Measurements from ENCODE around the gene SPATA18. TPM values are rescaled to one million over a fixed set of nuclear protein-coding genes. Genes with fewer than 3 reads are reported as not detected.

The SPATA18 gene
- polyA plus RNA-seq, 3 donors, result 0.04 to 0.41 TPM; not detected in 1

DNA sequence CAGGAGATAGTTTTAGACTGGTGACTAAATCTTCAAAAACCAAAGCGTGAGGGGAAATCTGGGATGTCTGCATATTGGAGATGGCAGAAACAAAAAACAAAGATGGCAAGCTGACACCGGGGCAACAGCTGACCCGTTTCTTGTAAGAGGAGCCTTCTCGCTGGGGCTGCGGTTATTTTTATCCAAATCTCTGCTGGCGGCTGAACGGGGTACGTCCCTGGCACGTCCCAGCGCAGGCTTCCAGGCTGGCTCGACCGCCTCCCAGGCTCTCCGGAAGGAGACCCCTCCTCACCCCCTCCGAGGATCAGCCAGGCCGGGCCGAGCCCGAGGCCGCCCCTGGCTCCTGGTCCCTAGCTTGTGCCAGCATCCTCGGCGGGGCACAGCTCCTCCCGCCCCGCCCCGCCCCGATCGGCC, 13.4 kb upstream of the SPATA18 start:
- Mint-ChIP-seq H3K4me1 (peaks cover 16% of the 10 kb centered on the region), H3K4me3 (peak overlapping the region; percentile 78 to 89), H3K36me3 (peaks cover 5 to 9% of the 10 kb centered on the region in 2 donors), H3K27me3 (ENCODE audit: low read depth in 3 of 3) (peaks cover 52 to 70% (median 58%) of the 10 kb centered on the region in 3 donors), H3K9me3 (peaks cover 0 to 7% (median 3%) of the 10 kb centered on the region in 7 donors), H3K27ac (no peak overlapping the region)
- Histone ChIP-seq H3K4me2 (replicated peaks; ENCODE audit: extremely low read depth, low read length, poor library complexity, severe bottlenecking) (peak overlapping the region; percentile 75), H3K36me3 (replicated peaks in 1 of 2; ENCODE audit: control insufficient read depth in 1 of 2, insufficient read depth in 2 of 2, low read length in 2 of 2) (no peaks in the 10 kb centered on the region), H4K20me1 (ENCODE audit: insufficient read depth, low read length) (no peaks in the 10 kb centered on the region), H3K4me1 (ENCODE audit: control insufficient read depth in 1 of 2, insufficient read depth in 2 of 2, low read length in 2 of 2) (peaks cover 9 to 16% of the 10 kb centered on the region in 2 donors), H3K27me3 (ENCODE audit: control insufficient read depth in 2 of 2, insufficient read depth in 2 of 2, low read length in 2 of 2) (peaks cover 60 to 72% of the 10 kb centered on the region in 2 donors), H3K27ac (ENCODE audit: low read depth in 1 of 2, low read length in 2 of 2) (no peak overlapping the region), H2AFZ (ENCODE audit: insufficient read depth, low read depth, low read length, poor library complexity, severe bottlenecking) (peak overlapping the region; percentile 92), H3K79me2 (ENCODE audit: insufficient read depth, low read length) (no peaks in the 10 kb centered on the region), H3K4me3 (replicated peaks in 1 of 3; ENCODE audit: low read depth in 2 of 3, low read length in 3 of 3) (peak overlapping the region; percentile 33 to 78 (median 48)), H3K9ac (ENCODE audit: insufficient read depth, low read length, poor library complexity, severe bottlenecking) (peak overlapping the region; percentile 44), H3K9me3 (replicated peaks in 1 of 2; ENCODE audit: control insufficient read depth in 1 of 2, insufficient read depth in 1 of 2, low read length in 2 of 2) (no peaks in the 10 kb centered on the region)
- WGBS (ENCODE audit: insufficient coverage), result 2% methylated on average over 25 of the region's 25 CpGs
- intact Hi-C loops (cut with micrococcal nuclease), result loop anchor here in 1 of 2 donors (10.0 kb wide), 1 partner anchor 193 kb away; the partner anchor contains the start of gene DCUN1D4
- TF ChIP-seq, protein P1, sequence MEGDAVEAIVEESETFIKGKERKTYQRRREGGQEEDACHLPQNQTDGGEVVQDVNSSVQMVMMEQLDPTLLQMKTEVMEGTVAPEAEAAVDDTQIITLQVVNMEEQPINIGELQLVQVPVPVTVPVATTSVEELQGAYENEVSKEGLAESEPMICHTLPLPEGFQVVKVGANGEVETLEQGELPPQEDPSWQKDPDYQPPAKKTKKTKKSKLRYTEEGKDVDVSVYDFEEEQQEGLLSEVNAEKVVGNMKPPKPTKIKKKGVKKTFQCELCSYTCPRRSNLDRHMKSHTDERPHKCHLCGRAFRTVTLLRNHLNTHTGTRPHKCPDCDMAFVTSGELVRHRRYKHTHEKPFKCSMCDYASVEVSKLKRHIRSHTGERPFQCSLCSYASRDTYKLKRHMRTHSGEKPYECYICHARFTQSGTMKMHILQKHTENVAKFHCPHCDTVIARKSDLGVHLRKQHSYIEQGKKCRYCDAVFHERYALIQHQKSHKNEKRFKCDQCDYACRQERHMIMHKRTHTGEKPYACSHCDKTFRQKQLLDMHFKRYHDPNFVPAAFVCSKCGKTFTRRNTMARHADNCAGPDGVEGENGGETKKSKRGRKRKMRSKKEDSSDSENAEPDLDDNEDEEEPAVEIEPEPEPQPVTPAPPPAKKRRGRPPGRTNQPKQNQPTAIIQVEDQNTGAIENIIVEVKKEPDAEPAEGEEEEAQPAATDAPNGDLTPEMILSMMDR (IDR thresholded peaks at IDR 0.05), result no peak
- no peak for DNase-seq

- Mint-ChIP-seq H3K9me3 (peaks cover 0 to 7% (median 3%) of the 10 kb centered on the region in 7 donors), H3K27ac (no peak within 1 kb of the TSS), H3K36me3 (peaks cover 5 to 9% of the 10 kb centered on the region in 2 donors), H3K27me3 (ENCODE audit: low read depth in 3 of 3) (peaks cover 52 to 73% (median 58%) of the 10 kb centered on the region in 3 donors), H3K4me3 (peak within 1 kb of the TSS; percentile 78 to 94), H3K4me1 (peaks cover 16% of the 10 kb centered on the region)
- intact Hi-C loops (cut with micrococcal nuclease), result loop anchor here in 1 of 2 donors (10.0 kb wide), 1 partner anchor 194 kb away; the partner anchor contains the start of gene DCUN1D4
- H2AFZ ChIP-seq (ENCODE audit: insufficient read depth, low read depth, low read length, poor library complexity, severe bottlenecking), result peak within 1 kb of the TSS; percentile 92
- H4K20me1 ChIP-seq (ENCODE audit: insufficient read depth, low read length), result no peaks in the 10 kb centered on the region
- H3K79me2 ChIP-seq (ENCODE audit: insufficient read depth, low read length), result no peaks in the 10 kb centered on the region
- H3K9me3 ChIP-seq (replicated peaks in 1 of 2; ENCODE audit: control insufficient read depth in 1 of 2, insufficient read depth in 1 of 2, low read length in 2 of 2), result no peaks in the 10 kb centered on the region
- H3K27me3 ChIP-seq (ENCODE audit: control insufficient read depth in 2 of 2, insufficient read depth in 2 of 2, low read length in 2 of 2), result peaks cover 65 to 79% of the 10 kb centered on the region in 2 donors
- TF ChIP-seq, protein P1 (IDR thresholded peaks at IDR 0.05), result no peak
- H3K4me2 ChIP-seq (replicated peaks; ENCODE audit: extremely low read depth, low read length, poor library complexity, severe bottlenecking), result peak within 1 kb of the TSS; percentile 75
- WGBS (ENCODE audit: insufficient coverage), result 2% methylated on average over 65 of the region's 70 CpGs
- H3K27ac ChIP-seq (ENCODE audit: low read depth in 1 of 2, low read length in 2 of 2), result no peak within 1 kb of the TSS
- DNase-seq, result peak in 2 of 3 donors; percentile 15 to 20
- peaks cover 9 to 16% of the 10 kb centered on the region in 2 donors for H3K4me1 ChIP-seq (ENCODE audit: control insufficient read depth in 1 of 2, insufficient read depth in 2 of 2, low read length in 2 of 2)
- H3K4me3 ChIP-seq (replicated peaks in 1 of 3; ENCODE audit: low read depth in 2 of 3, low read length in 3 of 3), result peak within 1 kb of the TSS; percentile 33 to 78 (median 48)
- H3K9ac ChIP-seq (ENCODE audit: insufficient read depth, low read length, poor library complexity, severe bottlenecking), result peak within 1 kb of the TSS; percentile 44
- H3K36me3 ChIP-seq (replicated peaks in 1 of 2; ENCODE audit: control insufficient read depth in 1 of 2, insufficient read depth in 2 of 2, low read length in 2 of 2), result no peaks in the 10 kb centered on the region
Measured at GRCh38 chr4:52038103-52038912, 12.8 kb upstream of the SPATA18 start, which contains the start of gene SGCB. Gene SGCB (minus strand): TSS chr4:52038299. CDS start chr4:52038259, 40 bp downstream.
